GM12878 (cell line): Measurements from ENCODE around the gene ARHGAP21.
"Not testable (repeated sequence)": the region's sequence is repeated elsewhere in the genome, so short reads cannot be mapped to it uniquely, and the experiment has no call there.

Experiments used
- CTCF ChIP-seq, 3 experiments: IDR thresholded peaks in 2 of 3; conservative IDR thresholded peaks in 1 of 3; 2 replicates each; pipeline ENCODE4 v1.5.1; 2011; ENCODE audit warnings: low read depth in 3 of 3, low read length in 3 of 3, mild to moderate bottlenecking in 3 of 3, control low read depth in 2 of 3, moderate library complexity in 2 of 3, inconsistent platforms in 1 of 3, mixed read lengths in 1 of 3; ENCODE audit not compliant: control insufficient read depth in 2 of 3, insufficient read depth in 1 of 3; ENCODE audit errors: extremely low read depth in 1 of 3
- EZH2 ChIP-seq: IDR thresholded peaks from 2 replicates; pipeline ENCODE4 v1.6.1; 2012; ENCODE audit warnings: low read depth, mild to moderate bottlenecking, control low read depth, inconsistent platforms, low read length, borderline replicate concordance; ENCODE audit not compliant: control insufficient read depth
- MAX ChIP-seq: IDR thresholded peaks from 2 replicates; pipeline ENCODE4 v1.6.1; 2012; ENCODE audit warnings: low read depth, low read length, improper control_type of control experiment
- NFYA ChIP-seq: IDR thresholded peaks from 2 replicates; pipeline ENCODE4 v1.6.1; 2011; ENCODE audit warnings: low read depth, mild to moderate bottlenecking, low read length, improper control_type of control experiment, borderline replicate concordance
- PML ChIP-seq: IDR thresholded peaks from 2 replicates; pipeline ENCODE4 v1.6.1; 2012; ENCODE audit warnings: low read length, inconsistent platforms
- SIN3A ChIP-seq: IDR thresholded peaks from 2 replicates; pipeline ENCODE4 v1.6.1; 2012; ENCODE audit warnings: low read depth, low read length, improper control_type of control experiment
- ZZZ3 ChIP-seq: IDR thresholded peaks from 2 replicates; pipeline ENCODE4 v1.6.1; 2011; ENCODE audit warnings: low read depth; ENCODE audit not compliant: control insufficient read depth, insufficient read length

- not testable (repeated sequence) for TF ChIP-seq EZH2; PML; CTCF (IDR thresholded peaks at IDR 0.05 in 2 of 3, conservative IDR thresholded peaks at IDR 0.05 in 1 of 3; ENCODE audit: control insufficient read depth in 2 of 3, extremely low read depth in 1 of 3, insufficient read depth in 1 of 3, low read depth in 3 of 3, low read length in 3 of 3); MAX; NFYA; SIN3A; ZZZ3
Observed at GRCh38 chr10:24726029-24726428, 2.3 kb upstream of the ARHGAP21 start.
